ENCODE measurements around the gene AFMID.
"Not testable (repeated sequence)": the region's sequence is repeated elsewhere in the genome, so short reads cannot be mapped to it uniquely, and the experiment has no call there.

The AFMID gene
- total RNA-seq: 2.5 to 7.2 (median 3.0) reads per million in 3 experiments

- peak; percentile 61 for DNase-seq
These were observed at the start of gene AFMID, which contains the start of gene TK1 for GRCh38 chr17:78186692-78187595. Gene AFMID (plus strand): TSS chr17:78187362. CDS start chr17:78187371, 9 bp downstream. Gene TK1 (minus strand): TSS chr17:78187052. CDS start chr17:78186994, 58 bp downstream.

DNA sequence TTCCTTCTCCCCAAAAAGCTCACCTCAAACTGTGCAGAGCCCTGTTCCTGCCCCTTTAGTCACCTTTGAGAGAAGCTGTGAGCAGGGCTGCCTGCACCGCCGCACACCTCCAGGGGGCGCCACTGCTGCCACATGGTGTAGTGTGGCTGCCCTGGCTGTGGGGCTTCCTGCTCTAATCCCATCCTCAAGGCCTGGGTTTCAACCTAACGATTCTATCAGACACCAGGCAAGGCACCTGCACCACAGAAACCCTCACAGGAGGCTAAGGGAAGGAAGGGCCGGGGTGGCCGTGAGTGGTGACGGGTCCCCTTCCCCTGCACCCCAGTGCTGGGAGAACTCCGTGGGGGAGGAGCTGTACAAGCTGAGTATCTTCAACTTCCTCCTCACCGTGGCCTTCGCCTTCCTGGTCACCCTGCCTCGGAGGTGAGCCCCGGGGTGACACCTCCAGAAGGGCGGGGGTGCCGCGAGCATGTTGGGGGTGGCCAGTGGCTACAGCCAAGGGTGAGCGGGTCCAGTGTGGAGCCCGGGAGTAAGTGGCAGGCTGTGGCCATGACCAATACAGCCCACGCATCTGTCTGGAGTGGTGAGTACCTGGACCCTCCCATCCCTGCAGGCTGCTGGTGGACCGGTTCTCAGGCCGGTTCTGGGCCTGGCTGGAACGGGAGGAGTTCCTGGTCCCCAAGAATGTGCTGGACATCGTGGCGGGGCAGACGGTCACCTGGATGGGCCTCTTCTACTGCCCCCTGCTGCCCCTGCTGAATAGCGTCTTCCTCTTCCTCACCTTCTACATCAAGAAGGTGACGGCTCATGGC lies 49.6 kb upstream of the AFMID start:
- peak; percentile 42 for DNase-seq

DNA sequence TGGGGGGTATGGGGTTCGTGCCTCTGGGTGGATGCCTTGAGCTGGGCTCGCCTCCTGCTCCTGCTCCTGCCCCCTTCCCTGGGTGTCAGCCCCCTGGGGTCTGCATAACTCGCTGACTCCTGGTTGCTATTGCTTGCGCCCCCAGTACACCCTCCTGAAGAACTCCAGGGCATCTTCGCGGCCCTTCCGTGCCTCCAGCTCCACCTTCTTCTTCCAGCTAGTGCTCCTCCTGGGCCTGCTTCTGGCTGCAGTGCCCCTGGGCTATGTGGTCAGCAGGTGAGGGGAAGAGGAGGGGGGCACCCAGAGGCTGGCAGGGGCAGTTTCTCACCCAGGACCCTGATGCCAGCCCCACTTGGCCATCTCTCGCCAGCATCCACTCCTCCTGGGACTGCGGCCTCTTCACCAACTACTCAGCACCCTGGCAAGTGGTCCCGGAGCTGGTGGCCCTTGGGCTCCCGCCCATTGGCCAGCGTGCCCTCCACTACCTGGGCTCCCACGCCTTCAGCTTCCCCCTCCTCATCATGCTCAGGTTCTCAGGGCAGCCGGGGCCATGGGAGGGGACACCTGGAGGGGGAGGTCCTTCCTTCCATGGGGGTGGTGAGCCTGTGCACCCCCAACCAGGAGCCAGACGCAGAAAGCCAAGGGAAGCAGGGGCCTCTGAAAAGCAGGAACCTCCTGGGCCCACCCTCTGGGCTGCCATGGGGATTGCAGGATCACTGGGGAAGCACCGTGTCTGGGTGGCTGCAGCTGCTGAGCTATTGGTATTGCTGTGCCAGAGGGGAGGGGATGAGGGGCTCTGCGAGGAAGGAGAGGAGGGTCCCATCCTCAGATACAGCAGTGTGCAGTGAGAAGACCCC lies 48.7 kb upstream of the AFMID start:
- DNase-seq: no peak

- not testable (repeated sequence) for DNase-seq
These were observed 47.3 kb upstream of the AFMID start for GRCh38 chr17:78139861-78140168.

DNA sequence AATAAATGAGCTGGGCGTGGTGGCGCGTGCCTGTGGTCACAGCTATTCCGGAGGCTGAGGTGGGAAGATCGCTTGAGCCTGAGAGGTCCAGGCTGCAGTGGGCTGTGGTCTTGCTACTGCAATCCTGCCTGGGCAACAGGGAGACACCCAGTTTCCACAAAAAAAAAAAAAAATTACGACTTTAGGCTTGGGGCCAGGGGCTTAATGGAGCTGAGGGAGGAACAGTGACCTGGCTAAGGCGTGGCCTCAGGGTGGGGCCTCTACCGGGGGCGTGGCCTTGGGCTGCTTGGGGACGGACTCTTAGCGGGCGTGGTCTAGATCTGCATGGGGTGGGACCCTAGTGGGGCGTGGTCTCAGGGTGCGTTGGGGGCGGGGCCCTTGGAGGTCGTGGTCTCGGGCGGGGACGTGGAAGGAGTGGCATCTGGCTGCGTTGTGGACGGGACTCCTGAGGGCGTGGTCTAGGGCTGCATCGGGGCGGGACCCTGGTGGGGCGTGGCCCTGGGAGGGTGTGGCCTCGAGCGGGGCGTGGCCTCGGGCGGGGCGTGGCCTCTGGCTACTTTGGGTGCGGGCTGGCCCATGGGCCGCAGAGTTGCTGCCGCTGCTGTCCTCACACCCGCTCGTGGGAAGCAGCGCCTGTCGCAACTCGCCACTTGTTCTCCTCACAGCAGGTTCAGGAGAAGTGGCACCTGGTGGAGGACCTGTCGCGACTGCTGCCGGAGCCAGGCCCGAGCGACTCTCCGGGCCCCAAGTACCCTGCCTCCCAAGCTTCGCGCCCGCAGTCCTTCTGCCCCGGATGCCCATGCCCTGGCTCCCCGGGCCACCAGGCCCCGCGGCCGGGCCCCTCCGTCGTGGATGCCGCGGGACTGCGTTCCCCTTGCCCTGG lies 46.8 kb upstream of the AFMID start:
- peak; percentile 96 for DNase-seq

- no peak for DNase-seq
These were observed 45.6 kb upstream of the AFMID start for GRCh38 chr17:78141437-78142118.

DNA sequence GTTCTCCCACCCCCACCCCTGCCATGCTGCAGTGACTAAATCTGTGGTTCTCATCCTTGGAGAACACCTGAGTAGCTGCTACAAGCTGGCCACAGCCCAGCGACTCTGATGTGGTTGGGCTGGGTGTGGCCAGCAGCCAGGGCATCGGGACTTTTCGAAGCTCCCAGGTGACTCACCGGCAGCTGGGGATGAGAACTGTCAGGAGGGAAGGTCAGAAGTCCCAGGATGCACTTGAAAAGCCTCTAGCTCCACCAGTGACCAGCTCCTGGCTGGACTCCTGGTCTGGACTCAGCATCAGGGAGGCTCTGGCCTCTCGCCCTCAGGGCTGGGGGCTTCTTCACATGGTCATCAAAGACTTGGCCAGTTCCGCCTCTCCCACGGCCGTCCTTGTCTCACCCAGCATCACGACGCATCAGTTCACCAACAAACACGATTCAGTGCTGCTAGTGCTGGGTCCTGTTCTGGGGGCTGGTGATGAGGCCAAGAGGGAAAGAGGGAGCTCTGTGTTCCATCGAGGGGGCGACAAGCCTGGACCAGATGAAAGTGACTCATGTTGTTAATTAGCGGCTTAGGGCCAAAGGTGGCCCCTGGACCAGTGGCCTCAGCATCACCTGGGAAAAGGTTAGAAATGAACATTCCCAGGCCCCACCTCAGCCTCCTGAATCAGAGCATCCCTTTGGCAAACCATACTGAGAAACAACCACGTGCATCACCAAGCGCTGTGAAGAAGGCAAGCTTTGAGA lies 44.9 kb upstream of the AFMID start:
- no peak for DNase-seq

DNA sequence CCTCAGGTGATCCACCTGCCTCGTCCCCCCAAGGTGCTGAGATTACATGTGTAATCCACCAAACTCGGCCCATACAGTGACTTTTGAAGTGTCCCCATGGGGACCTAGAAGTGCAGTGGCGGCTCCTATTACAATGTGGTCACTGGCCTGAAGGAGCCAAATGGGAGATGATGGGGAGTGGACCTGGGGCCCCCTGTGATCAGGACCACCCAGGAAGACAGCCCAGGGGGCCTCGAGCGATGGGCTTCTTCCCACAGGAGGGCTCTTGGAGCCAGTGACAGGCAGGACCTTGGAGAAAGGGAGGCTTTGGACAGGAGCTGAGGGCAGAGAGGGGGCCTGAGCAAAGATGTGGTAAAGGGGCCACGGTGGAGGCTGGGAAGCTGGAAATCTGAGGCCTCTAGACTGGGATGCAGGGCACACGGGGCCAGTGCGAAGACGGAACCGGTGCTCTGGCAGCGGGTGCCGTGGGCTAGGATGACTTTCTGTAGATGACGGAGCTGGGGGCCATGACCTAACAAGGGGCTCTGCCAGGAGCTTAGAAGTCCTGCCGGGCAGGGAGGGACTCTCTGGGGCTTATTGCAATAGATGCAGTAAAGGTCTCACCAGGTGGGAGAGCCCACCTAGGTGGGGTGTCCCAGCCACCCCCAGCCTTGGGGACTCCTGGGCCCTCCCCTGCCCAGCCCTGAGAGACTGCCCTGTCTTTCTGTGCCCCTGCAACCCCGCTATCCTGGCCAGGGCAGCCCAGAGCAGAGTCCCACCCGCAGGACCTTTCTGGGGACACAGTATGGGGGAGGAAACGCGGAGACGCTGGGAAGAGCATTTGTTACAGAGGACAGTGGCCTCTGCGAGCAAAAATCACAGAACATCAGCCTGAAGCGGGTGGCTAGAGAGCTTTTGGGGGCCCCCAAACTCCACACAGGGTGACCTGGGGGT lies 43.7 kb upstream of the AFMID start:
- no peak for DNase-seq

DNA sequence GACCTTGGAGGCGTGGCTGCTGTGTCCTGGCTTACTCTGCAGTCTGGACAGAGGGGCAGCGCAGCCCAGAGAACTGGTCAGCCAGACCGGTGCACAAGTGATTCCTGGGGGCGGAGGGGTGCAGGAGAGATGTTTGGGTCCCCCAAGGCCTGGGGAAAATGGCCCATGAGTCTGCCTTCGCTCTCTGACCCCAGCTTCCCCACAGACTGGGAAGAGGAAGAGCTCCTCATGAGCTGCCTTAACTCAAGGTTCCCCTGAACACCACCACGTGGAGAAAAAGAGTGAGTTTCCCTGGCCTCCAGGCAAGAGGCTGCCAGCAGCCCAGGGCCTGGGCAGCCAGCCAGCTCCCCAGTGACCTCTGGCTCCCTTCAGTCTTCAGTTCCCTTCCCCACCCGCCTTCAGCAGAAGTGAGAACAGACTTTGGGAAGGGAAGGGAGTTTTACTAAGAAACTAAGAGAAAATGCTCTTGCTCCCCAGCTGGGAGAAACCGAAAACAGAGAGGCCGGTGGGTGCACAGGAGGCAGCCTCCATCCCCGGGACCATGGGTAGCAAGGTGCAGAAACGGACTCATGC lies 42.9 kb upstream of the AFMID start:
- DNase-seq: no peak

- no peak for DNase-seq
These were observed 42.2 kb upstream of the AFMID start for GRCh38 chr17:78144736-78145641.

GRCh38 chr17:78146471-78146869 lies 40.7 kb upstream of the AFMID start:
- DNase-seq: no peak

GRCh38 chr17:78146881-78147280 lies 40.3 kb upstream of the AFMID start:
- no peak for DNase-seq

- no peak for DNase-seq
These were observed 39.7 kb upstream of the AFMID start for GRCh38 chr17:78147315-78147998.

GRCh38 chr17:78148286-78149016 lies 38.7 kb upstream of the AFMID start:
- DNase-seq: no peak

DNA sequence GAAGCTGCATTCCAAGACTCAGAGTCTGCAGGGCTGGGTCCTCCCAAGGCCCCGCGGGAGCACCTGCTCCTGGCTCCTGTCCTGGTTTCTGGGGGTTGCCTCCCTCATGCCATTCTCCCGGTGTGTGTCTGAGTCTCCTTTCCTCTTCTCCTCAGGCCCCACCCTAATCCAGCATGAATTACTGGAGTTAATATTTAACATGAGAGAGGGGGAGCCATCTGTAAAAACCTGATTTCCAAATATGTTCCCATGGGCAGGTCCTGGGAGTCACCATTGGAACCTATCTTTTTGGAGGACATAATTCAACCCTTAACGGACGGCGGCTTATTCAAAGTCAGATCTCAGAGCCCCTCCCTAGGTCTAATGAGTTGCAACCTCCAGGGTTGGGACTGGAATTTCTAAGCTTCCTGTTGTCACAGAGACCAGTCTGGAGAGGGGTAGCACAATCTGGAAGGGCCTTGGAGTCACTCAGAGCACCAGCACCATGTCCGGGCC lies 35.6 kb upstream of the AFMID start:
- no peak for DNase-seq

All from central memory CD4-positive, alpha-beta T cell (primary cell).